K562 (cell line): ENCODE data around the gene PRRT1. TPM values are rescaled to one million over a fixed set of nuclear protein-coding genes. Genes with fewer than 3 reads are reported as not detected.

ENCODE experiments used
- BRD9 ChIP-seq: fragments of 450-650 bp; IDR thresholded peaks from 2 replicates; pipeline ENCODE4 v1.6.1; 2018; ENCODE audit warnings: low read depth; ENCODE audit not compliant: partially characterized antibody
- CREBBP ChIP-seq: IDR thresholded peaks from one replicate; pipeline ENCODE4 v1.6.1; 2012; ENCODE audit warnings: low read depth, mild to moderate bottlenecking, control low read depth, inconsistent platforms, low read length
- JUND ChIP-seq, 2 experiments: IDR thresholded peaks; 2 replicates in 1 of 2; 3 replicates in 1 of 2; pipeline ENCODE4 v1.6.1; 2011; ENCODE audit warnings: borderline replicate concordance in 2 of 2, low read depth in 2 of 2, low read length in 2 of 2, improper control_type of control experiment in 1 of 2, missing biosample characterization in 1 of 2, missing genetic modification characterization in 1 of 2, missing genetic modification reagents in 1 of 2
- MXI1 ChIP-seq: IDR thresholded peaks from 2 replicates; pipeline ENCODE4 v1.6.1; 2011; ENCODE audit warnings: low read depth, mild to moderate bottlenecking, improper control_type of control experiment, low read length
- NCOA6 ChIP-seq: fragments of 450-650 bp; IDR thresholded peaks from 2 replicates; pipeline ENCODE4 v1.6.1; 2017; ENCODE audit warnings: mild to moderate bottlenecking
- NR3C1 ChIP-seq: sonication (generic); formaldehyde crosslinking; IDR thresholded peaks from 2 replicates; pipeline ENCODE4 v1.8.1; 2022; ENCODE audit warnings: missing genetic modification reagents
- ZNF436 ChIP-seq: fragments of 250-450, 450-650 bp; sonication (Bioruptor Pico); formaldehyde crosslinking; IDR thresholded peaks from 2 replicates; pipeline ENCODE4 v1.7.0; 2020; ENCODE audit warnings: mild to moderate bottlenecking
- ZNF561 ChIP-seq: fragments of 450-650 bp; formaldehyde crosslinking; conservative IDR thresholded peaks from 2 replicates; pipeline ENCODE4 v1.4.0; 2020; ENCODE audit warnings: mild to moderate bottlenecking, moderate library complexity
- polyA plus RNA-seq, 8 experiments: library from polyadenylated mRNA; depleted of rRNA in 4 of 8; stranded (reverse) in 5 of 8; unstranded in 3 of 8; fragments of >200 nt; fragmentation: Nextera tagmentation in 2 of 8; fragmentation: Illumina TruSeq in 1 of 8; extraction: Ambion mirVana in 2 of 8; extraction: Trizol in 1 of 8; gene quantifications; 2 replicates each; pipeline versions ENCODE4 v1.2.1 to v1.2.3, GENCODE V29; 2011 to 2014; ENCODE audit warnings: inconsistent platforms in 1 of 8, missing spikeins in 1 of 8
- total RNA-seq, 7 experiments: library from RNA; depleted of rRNA in 6 of 7; stranded (reverse); fragments of >200 nt in 6 of 7; fragmentation: Illumina TruSeq in 2 of 7; extraction: Trizol in 2 of 7; gene quantifications; 2 replicates each; pipeline versions ENCODE4 v1.2.1 to v1.2.3, GENCODE V29; 2011 to 2021; ENCODE audit warnings: low replicate concordance in 1 of 7
- TF ChIP-seq, protein P1 (sequence below): IDR thresholded peaks from 2 replicates; pipeline ENCODE4 v1.6.1; 2011; ENCODE audit warnings: borderline replicate concordance, low read depth, mild to moderate bottlenecking, moderate library complexity, low read length; ENCODE audit not compliant: insufficient read depth, poor library complexity, severe bottlenecking
- TF ChIP-seq, protein P2 (sequence below): fragments of 250-450 bp; sonication (Bioruptor Pico); IDR thresholded peaks from 2 replicates; pipeline ENCODE4 v1.8.0; 2021; ENCODE audit warnings: borderline replicate concordance, mild to moderate bottlenecking, moderate library complexity; ENCODE audit not compliant: poor library complexity, severe bottlenecking
- TF ChIP-seq, protein P3 (sequence below), 2 experiments: fragments of 450-650 bp in 1 of 2; IDR thresholded peaks; 2 replicates each; pipeline ENCODE4 v1.6.1; 2011 to 2017; ENCODE audit warnings: low read depth in 2 of 2, antibody characterized with exemption in 1 of 2, borderline replicate concordance in 1 of 2, low read length in 1 of 2, mild to moderate bottlenecking in 1 of 2, mixed read lengths in 1 of 2; ENCODE audit not compliant: control insufficient read depth in 1 of 2
- TF ChIP-seq, protein P4 (sequence below), 2 experiments: IDR thresholded peaks; 2 replicates each; pipeline ENCODE4 v1.6.1; 2012; ENCODE audit warnings: improper control_type of control experiment in 2 of 2, low read depth in 2 of 2, low read length in 2 of 2, borderline replicate concordance in 1 of 2
- TF ChIP-seq, protein P5 (sequence below): fragments of 450-650 bp; IDR thresholded peaks from 2 replicates; pipeline ENCODE4 v1.6.1; 2018; ENCODE audit not compliant: partially characterized antibody

The PRRT1 gene
- total and polyA plus RNA-seq, 9 of the 15 experiments (the other 6 are each of a cell fraction or from before 2014, with no cell fraction given) = 0.14 to 3.5 (median 0.41) TPM

- TF ChIP-seq JUND (IDR thresholded peaks at IDR 0.05; ENCODE audit: borderline replicate concordance, low read depth, low read length) (no peak), JUND (tag; IDR thresholded peaks at IDR 0.05; ENCODE audit: borderline replicate concordance, low read depth, low read length) (peak; percentile 39; the same call in 2 of the 3 replicates), CREBBP (no peak), NR3C1 (no peak), BRD9 (peak; percentile 75), ZNF561 (no peak), NCOA6 (peak; percentile 64; the same call in 1 of the 2 replicates), ZNF436 (CRISPR knock-in tag) (no peak), MXI1 (peak; percentile 34; the same call in 1 of the 2 replicates)
- TF ChIP-seq, protein P1, sequence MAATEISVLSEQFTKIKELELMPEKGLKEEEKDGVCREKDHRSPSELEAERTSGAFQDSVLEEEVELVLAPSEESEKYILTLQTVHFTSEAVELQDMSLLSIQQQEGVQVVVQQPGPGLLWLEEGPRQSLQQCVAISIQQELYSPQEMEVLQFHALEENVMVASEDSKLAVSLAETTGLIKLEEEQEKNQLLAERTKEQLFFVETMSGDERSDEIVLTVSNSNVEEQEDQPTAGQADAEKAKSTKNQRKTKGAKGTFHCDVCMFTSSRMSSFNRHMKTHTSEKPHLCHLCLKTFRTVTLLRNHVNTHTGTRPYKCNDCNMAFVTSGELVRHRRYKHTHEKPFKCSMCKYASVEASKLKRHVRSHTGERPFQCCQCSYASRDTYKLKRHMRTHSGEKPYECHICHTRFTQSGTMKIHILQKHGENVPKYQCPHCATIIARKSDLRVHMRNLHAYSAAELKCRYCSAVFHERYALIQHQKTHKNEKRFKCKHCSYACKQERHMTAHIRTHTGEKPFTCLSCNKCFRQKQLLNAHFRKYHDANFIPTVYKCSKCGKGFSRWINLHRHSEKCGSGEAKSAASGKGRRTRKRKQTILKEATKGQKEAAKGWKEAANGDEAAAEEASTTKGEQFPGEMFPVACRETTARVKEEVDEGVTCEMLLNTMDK = peak; percentile 66
- TF ChIP-seq, protein P2, sequence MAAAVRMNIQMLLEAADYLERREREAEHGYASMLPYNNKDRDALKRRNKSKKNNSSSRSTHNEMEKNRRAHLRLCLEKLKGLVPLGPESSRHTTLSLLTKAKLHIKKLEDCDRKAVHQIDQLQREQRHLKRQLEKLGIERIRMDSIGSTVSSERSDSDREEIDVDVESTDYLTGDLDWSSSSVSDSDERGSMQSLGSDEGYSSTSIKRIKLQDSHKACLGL = no peak
- TF ChIP-seq, protein P3, sequence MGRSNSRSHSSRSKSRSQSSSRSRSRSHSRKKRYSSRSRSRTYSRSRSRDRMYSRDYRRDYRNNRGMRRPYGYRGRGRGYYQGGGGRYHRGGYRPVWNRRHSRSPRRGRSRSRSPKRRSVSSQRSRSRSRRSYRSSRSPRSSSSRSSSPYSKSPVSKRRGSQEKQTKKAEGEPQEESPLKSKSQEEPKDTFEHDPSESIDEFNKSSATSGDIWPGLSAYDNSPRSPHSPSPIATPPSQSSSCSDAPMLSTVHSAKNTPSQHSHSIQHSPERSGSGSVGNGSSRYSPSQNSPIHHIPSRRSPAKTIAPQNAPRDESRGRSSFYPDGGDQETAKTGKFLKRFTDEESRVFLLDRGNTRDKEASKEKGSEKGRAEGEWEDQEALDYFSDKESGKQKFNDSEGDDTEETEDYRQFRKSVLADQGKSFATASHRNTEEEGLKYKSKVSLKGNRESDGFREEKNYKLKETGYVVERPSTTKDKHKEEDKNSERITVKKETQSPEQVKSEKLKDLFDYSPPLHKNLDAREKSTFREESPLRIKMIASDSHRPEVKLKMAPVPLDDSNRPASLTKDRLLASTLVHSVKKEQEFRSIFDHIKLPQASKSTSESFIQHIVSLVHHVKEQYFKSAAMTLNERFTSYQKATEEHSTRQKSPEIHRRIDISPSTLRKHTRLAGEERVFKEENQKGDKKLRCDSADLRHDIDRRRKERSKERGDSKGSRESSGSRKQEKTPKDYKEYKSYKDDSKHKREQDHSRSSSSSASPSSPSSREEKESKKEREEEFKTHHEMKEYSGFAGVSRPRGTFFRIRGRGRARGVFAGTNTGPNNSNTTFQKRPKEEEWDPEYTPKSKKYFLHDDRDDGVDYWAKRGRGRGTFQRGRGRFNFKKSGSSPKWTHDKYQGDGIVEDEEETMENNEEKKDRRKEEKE (IDR thresholded peaks at IDR 0.05; ENCODE audit: borderline replicate concordance in 1 of 2, control insufficient read depth in 1 of 2, low read depth in 2 of 2, low read length in 1 of 2) = no peak
- TF ChIP-seq, protein P4, sequence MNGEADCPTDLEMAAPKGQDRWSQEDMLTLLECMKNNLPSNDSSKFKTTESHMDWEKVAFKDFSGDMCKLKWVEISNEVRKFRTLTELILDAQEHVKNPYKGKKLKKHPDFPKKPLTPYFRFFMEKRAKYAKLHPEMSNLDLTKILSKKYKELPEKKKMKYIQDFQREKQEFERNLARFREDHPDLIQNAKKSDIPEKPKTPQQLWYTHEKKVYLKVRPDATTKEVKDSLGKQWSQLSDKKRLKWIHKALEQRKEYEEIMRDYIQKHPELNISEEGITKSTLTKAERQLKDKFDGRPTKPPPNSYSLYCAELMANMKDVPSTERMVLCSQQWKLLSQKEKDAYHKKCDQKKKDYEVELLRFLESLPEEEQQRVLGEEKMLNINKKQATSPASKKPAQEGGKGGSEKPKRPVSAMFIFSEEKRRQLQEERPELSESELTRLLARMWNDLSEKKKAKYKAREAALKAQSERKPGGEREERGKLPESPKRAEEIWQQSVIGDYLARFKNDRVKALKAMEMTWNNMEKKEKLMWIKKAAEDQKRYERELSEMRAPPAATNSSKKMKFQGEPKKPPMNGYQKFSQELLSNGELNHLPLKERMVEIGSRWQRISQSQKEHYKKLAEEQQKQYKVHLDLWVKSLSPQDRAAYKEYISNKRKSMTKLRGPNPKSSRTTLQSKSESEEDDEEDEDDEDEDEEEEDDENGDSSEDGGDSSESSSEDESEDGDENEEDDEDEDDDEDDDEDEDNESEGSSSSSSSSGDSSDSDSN (IDR thresholded peaks at IDR 0.05; ENCODE audit: borderline replicate concordance in 1 of 2, low read depth in 2 of 2, low read length in 2 of 2) = peak; percentile 4 to 60; a peak in 2 of 4 replicates
- TF ChIP-seq, protein P5, sequence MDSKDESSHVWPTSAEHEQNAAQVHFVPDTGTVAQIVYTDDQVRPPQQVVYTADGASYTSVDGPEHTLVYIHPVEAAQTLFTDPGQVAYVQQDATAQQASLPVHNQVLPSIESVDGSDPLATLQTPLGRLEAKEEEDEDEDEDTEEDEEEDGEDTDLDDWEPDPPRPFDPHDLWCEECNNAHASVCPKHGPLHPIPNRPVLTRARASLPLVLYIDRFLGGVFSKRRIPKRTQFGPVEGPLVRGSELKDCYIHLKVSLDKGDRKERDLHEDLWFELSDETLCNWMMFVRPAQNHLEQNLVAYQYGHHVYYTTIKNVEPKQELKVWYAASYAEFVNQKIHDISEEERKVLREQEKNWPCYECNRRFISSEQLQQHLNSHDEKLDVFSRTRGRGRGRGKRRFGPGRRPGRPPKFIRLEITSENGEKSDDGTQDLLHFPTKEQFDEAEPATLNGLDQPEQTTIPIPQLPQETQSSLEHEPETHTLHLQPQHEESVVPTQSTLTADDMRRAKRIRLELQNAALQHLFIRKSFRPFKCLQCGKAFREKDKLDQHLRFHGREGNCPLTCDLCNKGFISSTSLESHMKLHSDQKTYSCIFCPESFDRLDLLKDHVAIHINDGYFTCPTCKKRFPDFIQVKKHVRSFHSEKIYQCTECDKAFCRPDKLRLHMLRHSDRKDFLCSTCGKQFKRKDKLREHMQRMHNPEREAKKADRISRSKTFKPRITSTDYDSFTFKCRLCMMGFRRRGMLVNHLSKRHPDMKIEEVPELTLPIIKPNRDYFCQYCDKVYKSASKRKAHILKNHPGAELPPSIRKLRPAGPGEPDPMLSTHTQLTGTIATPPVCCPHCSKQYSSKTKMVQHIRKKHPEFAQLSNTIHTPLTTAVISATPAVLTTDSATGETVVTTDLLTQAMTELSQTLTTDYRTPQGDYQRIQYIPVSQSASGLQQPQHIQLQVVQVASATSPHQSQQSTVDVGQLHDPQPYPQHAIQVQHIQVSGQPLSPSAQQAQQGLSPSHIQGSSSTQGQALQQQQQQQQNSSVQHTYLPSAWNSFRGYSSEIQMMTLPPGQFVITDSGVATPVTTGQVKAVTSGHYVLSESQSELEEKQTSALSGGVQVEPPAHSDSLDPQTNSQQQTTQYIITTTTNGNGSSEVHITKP = peak; percentile 68
These were observed 2.9 kb upstream of the PRRT1 start (continued) for GRCh38 chr6:32154514-32155161.
